Hematopoietic multipotent progenitor cell (in vitro differentiated cells): ENCODE results near the gene SCARF2. TPM values are rescaled to one million over a fixed set of nuclear protein-coding genes. Genes with fewer than 3 reads are reported as not detected.

Experiments
- small RNA-seq: library from RNA; depleted of rRNA; stranded (forward); fragments of <200 nt; gene quantifications from one replicate; pipeline ENCODE3, GENCODE V24; 2012
- total RNA-seq: library from RNA; depleted of rRNA; stranded (reverse); fragments of >200 nt; gene quantifications from one replicate; pipeline ENCODE4 v1.2.3, GENCODE V29; 2012

SCARF2 gene
- total RNA-seq, 1 donor, result 0.54 TPM

Small RNAs within 50 kb of the gene (small RNA-seq; reads per million reads assigned to genes)
- gene RF00019 (not detected), gene RN7SL812P (not detected), gene RNU6-225P (not detected), gene RNY1P9 (not detected)

Other genes starting within 250 kb of the SCARF2 start
- gene RTN4R, start 169.5 kb downstream of the SCARF2 start, total RNA-seq, result 8.9 TPM
- gene DGCR6L, start 117.8 kb downstream of the SCARF2 start, total RNA-seq, result 52.8 TPM
- 36.9 TPM for gene ZNF74, start 43.7 kb downstream of the SCARF2 start, total RNA-seq
- gene KLHL22, start 58.0 kb upstream of the SCARF2 start, total RNA-seq, result 33.9 TPM
- gene MED15, start 69.8 kb upstream of the SCARF2 start, total RNA-seq, result 97.8 TPM